Germinal center (tissue), 1 donor: ENCODE data around the gene MYBL2.
"Not testable (repeated sequence)": the region's sequence is repeated elsewhere in the genome, so short reads cannot be mapped to it uniquely, and the experiment has no call there.

Experiments used
- DNase-seq: peaks from one replicate; pipeline ENCODE4 v3.0.0; 2012; ENCODE audit warnings: mixed read lengths, low spot score

MYBL2 gene

DNA sequence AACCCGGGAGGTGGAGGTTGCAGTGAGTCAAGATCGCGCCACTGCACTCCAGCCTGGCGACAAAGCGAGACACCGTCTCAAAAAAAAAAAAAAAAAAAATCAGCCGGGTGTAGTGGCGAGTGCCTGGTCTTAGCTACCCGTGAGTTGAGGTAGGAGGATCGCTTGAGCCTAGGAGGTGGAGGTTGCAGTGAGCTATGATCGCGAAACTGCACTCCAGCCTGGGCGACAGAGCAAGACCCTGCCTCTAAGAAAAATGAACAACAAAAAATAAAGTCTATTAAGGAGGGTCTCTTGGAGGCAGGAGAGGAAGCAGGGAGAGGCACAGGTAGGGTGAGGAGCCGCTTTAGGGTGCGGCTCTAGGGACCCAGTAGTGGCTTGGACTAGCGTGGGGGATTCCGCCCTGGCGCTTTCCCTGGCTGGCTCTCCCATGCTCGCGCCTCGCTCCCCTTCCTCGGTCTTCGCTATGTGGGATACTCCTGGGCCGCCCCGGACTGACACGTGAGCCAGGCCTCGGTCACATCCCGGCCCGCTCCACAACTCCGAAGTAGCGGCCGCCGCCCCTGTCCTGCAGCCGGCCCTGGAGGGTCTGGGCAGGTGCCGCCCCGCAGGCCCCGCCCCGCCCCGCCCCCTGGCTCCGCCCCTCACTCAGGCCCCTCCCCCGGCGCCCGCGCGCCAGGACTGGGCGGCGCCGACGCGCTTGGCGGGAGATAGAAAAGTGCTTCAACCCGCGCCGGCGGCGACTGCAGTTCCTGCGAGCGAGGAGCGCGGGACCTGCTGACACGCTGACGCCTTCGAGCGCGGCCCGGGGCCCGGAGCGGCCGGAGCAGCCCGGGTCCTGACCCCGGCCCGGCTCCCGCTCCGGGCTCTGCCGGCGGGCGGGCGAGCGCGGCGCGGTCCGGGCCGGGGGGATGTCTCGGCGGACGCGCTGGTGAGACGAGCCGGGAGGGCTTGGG is at the start of gene MYBL2:
MYBL2 (plus strand) TSS at position 739 of the 953 bp plus-strand sequence; CDS start at position 909, 170 bp downstream.
- DNase-seq, result peak; percentile 83

DNA sequence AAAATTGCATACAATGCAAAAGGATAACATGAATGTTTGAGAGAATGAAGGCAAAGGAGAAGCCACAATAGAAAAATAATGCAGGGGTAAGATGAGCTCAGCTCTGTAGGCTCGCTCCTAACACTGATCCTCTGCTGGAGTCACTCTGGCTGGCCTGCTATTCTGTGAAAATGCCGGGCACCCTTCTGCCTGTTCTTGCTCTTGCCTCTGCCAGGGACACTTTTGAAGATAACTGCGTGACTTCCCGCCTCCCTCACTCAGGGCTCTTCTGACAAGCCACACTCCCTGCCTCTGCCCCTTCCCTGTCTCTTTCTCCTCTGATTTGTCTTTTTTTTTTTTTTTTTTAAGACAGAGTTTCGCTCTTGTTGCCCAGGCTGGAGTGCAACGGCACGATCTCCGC is 35.3 kb upstream of the MYBL2 start:
- no peak for DNase-seq

DNA sequence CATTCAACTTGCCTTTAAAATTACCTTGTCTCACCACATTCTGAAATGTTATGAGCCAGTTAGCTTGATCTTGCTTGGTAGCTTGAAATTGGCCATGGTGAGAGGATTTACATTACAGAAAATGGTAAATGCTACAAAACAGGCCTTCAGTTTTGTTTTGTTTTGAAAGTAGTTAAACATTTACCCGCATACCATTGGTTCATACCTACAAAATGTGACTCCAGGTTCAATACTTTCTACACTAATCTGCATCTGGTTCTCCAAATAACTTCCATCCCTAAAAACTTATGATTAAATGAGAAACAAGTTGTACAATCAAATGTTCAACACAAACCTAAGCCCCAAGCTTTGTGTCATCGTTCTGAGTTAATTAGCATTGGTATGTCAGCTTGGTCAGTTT is 30.5 kb upstream of the MYBL2 start:
- DNase-seq, result no peak

DNA sequence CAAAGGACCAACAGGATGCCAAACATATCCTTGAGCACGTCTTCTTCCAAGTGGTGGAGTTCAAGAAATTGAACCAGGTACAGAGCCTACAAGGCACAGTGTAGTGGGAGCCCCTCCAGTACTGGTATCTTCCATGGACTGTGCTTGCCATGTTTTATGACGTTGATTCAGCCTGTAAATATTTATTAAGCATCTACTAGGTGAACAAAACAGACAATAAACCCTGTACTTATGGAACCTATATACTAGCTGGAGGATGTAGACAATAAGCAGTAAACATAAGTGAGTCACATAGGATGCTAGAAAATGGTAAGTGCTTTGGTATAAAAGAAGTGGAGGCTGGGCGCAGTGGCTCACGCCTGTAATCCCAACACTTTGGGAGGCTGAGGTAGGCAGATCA is 24.4 kb upstream of the MYBL2 start:
- no peak for DNase-seq

DNA sequence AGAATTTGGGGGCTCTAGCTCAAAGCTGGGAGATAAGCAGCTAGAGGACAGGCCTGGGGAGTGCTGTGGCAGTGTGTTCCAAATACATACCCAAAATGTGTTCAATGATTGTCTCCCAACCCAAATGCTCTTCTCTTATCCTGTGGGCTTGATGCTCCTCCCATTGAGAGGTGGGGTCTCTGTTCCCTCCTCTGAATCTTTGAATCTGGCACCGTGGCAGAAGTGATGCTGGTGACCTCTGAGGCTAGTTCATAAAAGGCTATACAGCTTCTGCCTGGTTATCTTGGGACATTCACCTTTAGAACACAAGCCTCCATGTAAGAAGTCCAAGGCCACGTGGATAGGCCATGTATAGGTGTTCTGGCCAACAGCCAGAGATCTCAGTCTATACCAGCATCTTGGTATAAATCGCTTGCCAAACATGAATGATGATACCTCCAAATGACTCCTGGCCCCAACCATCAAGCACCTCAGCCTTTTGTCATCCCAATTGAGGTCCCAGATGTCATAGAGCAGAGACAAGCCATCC is 15.9 kb upstream of the MYBL2 start:
- no peak for DNase-seq

DNA sequence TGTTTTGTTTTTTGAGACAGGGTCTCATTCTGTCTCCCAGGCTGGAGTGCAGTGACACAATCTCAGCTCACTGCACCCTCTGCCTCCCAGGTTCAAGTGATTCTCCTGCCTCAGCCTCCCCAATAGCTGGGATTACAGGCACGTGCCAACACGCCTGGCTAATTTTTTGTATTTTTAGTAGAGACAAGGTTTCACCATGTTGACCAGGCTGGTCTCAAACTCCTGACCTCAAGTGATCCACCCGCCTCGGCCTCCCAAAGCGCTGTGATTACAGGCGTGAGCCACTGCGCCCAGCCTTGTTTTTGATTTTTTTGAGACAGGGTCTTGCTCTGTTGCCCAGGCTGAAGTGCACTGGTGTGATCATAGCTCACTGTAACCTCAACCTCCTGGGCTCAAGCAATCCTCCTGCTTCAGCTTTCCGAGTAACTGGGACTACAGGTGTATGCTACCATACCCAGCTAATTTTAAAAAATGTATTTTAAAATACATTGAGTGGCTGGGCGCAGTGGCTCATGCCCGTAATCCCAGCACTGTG is 15.2 kb upstream of the MYBL2 start:
- not testable (repeated sequence) for DNase-seq

DNA sequence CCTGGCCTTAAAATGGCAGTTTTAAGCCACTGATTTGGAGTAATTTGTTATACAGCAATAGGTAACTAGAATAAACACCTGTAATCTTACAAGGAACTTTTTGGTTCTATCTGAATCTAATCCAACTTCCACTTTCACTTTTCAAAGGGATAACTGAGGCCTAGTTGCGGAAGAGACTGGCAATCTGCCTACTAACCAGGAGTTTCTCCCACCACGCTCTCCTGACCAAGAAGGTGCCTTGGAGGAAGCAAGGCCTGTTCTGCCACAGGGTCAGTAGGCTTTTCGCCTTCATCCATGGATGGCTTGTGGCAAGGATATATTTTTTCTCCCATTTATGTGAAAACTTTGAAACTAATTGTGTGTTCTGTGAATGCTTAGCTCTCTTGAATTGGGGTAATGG is 12.9 kb upstream of the MYBL2 start:
- no peak for DNase-seq

DNA sequence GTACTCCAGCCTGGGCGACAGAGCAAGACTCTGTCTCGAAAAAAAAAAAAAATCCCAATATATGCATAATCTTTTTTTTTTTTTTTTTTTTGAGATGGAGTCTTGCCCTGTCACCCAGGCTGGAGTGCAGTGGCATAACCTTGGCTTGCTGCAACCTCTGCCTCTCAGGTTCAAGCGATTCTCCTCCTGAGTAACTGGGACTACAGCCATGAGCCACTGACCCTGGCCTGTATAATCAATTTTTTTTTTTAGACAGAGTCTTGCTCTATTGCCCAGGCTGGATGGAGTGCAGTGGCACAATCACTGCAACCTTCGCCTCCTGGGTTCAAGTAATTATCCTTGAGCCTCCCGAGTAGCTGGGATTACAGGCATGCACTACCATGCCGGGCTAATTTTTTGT is 11.7 kb upstream of the MYBL2 start:
- not testable (repeated sequence) for DNase-seq

DNA sequence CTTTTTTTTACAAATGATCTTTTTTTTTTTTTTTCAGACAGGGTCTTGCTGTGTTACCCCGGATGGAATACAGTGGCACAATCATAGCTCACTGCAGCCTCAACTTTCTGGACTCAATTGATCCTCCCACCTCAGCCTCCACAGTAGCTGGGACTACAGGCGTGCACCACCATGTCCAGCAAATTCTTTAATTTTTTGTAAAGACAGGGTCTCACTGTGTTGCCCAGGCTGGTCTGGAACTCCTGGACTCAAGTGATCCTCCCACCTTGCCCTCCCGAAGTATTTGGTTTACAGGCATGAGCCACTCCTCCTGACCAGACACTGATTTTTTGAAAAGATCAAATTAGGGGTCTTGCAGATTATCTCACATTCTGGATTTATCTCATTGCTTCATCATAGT is 11.0 kb upstream of the MYBL2 start:
- DNase-seq, result no peak

DNA sequence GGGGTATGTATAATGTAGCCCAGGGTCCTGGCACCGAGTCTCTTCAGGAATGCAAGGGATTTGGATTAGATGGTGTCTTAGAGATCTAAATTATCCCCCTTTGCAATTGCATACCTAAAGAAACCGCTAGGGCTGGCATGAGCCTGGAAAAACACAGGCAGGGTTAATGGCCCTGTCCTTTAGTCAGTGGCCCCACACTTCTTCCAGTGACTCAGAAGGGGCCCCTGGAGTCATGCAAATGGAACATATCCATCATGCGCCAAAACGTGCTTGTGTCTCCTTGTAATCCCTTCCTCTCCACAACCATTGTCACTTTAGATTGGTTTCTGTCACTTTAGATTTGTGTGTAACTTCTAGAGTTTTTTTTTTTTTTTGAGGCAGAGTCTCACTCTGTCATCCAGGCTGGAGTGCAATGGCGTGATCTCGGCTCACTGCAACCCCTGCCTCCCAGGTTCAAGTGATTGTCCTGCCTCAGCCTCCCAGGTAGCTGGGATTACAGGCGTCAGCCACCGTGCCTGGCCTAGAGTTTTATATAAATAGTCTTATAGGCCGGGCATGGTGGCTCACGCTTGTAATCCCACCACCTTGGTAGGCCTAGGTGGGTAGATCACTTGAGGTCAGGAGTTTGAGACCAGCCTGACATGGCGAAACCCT is 8.7 kb upstream of the MYBL2 start:
- no peak for DNase-seq

DNA sequence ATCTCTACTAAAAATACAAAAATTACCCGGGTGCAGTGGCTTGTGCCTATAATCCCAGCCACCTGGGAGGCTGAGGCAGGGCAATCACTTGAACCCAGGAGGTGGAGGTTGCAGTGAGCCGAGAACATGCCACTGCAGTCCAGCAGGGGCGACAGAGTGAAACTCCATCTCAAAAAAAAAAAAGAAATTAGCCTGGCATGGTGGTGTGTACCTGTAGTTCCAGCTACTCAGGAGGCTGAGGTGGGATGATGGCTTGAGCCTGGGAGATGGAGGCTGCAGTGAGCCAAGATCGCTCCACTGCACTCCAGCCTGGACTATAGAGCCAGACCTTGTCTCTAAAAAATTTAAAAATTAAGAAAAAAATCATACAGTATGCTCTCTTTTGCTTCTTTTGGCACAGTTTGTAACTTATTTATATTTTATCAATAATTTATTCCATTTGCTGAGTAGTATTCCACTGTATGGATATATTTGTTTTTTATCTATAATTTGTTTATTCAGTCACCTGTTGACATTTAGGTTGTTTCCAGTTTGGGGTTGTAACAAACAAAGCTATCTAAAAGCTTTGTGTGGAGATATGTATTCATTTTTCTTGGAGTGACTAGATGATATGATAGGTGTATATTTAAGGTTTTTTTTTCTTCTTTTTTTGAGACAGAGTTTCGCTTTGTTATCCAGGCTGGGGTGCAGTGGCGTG is 8.0 kb upstream of the MYBL2 start:
- DNase-seq, result no peak

DNA sequence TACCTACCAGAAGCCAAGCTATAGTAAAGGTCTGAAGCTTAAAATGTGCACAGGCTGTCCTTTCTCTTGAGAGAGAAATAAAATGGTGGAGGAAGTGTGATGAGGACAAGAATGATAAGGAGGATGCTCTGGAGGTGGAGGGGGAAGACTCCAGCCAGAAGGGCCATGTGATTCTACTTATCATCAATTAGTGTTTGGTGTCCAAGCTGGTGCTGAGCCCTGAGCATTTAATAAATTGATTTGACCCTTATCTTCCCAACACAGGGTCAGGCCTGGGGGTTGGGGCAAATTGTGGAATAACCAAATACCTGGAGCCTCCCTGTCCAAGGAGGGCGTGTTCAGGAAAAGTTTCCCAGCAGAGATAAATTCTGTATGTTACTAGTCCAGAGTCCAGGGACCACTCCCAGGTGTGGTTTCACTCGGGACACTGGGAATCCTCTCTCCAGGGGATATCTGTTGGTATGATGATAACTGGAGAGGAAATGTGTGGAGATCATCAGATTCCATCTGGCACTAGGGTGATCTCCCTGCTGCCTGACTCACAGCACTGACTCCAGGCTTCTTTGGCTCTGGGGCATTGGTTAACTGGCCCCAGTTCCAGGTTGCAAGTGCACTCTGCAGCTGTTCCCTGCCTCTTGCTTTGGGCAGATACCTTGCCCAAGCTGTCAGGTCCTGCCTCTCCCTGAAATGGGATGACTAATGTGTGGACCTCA is 3.8 kb upstream of the MYBL2 start:
- DNase-seq, result no peak

DNA sequence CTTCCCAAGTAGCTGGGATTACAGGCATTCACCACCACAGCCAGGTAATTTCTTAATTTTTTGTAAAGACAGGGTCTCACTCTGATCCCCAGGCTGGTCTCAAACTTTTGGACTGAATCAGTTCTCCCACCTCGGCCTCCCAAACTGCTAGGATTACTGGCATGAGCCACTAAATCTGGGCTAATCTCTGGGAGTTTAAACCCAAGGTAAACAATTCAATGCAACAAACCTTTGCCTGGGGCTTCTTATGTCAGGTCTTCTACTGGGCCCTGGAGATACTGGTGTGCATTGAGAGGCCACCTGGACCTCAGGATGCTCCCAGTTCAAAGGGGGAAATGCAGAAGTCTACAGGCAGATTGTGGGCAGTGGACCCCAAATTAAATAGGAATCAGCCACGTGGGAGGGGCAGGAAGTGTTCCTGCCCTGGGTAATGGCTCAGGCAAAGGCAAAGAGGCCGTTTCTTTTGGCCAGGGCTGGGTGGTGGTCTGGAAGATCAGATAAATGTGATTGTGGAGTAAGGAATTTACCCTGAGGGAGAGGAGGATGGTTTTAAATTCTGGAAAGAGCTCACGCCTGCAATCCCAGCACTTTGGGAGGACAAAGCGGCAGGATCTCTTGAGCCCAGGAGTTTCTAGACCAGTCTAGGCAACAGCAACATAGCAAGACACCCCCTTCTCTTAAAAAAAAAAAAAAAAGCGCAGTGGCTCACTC is 1.3 kb upstream of the MYBL2 start:
- no peak for DNase-seq

DNA sequence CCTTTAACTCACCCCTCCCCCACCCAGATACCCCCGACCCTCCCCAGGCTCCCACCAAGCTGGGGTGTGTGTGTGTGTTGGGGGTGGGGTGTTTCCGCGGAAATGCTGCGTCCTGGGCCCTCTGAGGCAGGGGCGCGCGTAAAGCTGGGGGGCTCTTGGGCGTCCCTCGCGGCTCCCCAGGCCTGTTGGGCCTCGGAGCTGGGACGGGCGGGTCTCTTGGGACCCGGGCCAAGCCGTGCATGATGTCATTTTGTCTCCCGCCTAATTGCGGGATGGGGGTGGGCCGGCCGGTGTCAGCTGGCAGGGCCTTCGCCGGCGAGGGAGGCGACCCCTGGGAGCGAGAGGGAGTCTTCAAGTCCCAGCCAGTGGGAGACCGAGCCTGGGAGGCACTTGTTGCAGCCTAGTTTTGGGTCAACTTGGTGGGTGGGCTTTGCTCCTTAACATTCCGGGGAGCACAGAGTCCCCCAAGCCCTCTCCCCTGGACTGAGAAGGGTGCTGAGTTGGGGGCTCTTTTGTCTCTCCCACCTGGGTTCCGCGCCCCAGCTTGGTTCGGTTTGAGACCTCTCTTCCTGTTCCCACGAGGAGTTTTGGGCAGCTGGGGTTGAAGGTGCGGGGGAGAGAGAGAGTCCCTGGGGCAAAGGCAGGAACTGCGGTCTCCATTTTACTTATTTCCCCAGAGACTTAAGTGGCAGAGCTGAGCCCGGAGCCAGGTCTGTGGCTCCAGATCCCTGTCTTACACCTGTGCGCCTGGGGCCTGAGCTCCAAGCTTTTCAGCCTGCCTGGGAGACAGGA is 623 bp downstream of the MYBL2 start:
- peak; percentile 54 for DNase-seq

DNA sequence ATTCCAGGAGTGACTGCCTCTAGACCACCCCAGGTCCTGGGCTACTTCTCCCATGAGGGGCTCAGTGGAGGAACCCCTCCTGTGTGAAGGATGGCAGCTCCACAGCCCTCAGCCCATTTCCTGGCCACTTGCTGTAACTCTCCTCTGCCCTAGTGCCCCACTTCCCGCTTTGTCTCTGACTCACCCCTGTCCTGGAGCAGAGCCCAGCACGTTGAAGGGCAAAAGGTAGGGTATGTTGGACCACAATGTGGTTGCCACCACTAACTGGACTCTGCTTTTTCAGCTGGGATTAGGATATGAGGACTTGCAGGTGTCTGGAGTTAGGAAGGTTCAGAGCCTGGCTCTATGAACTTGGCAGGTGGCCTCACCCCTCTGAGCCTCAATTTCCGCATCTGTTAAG is 2.4 kb downstream of the MYBL2 start:
- no peak for DNase-seq

DNA sequence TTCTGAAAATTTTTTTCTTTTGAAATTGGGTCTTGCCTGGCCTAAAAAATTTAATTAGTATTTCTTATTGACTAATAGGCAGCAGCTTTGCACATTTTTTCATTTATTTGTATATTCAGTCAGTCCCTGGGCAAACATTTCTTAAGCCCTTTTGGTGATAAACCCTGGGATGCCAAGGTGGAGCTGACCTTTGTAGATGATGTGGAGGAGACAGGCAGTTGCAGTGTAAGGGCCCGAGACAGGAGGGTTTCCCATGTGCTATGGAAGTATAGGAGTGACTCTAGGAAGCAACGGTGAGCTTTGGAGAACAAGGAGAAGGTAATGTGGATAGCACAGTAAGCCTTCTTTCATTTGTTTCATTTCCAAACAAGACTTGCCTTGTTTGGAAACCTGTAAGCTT is 3.5 kb downstream of the MYBL2 start:
- DNase-seq, result no peak

DNA sequence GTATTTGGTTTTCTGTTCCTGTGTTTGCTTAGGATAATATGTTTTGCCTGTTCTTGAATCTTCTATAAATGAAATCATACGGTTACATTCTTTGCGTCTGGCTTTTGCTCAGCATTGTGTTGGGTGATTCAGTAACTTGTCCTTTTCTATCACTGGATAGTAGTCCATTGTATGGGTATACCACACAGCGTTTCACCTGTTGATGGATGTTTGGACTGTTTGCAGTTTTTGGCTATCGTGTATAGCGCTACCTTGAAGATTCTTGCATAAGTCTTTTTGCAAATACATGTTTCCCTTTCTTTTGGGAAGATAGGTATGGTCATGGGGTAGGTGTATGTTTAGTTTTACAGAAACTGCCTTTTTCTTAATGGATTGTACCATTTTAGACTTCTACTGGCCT is 9.5 kb downstream of the MYBL2 start:
- DNase-seq, result no peak

DNA sequence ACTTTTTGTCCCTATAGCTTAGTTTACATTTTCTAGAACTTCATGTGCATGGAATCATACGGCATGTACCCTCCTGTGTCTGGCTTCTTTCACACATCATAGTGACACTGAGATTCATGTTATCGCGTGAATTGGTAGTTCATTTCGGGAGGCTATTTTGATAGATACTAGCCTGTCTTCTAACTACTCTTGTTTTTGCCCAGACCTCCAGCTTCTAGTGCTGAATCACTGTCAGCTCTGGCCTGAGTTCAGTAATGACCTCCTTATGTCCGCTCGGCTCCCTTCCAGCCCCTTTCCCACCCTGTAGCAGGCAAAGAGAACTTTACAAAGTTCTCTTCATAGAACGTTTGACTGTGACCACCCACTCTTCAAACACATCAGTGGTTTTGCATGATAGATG is 14.1 kb downstream of the MYBL2 start:
- no peak for DNase-seq

DNA sequence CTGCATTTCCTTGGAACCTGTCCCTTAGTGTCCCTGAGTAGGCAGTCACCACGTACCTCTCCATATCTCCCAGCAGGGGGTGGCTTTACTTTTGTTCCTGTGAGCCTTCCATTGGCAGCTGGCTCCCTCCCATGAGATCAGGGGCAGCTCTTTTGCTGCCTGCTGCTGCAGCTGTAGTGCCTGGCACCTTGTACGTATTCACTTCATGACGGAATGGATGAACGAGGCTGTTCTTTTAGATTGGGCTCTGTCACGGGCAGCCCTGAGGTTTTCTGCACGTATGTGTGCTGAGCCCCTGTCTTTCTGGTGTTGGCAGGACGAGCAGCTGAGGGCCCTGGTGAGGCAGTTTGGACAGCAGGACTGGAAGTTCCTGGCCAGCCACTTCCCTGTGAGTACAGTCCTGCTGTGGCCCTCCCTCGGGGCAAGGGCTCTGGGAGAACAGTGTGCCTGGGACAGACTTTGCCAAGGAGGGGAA is 14.6 kb downstream of the MYBL2 start:
- DNase-seq, result peak; percentile 38

DNA sequence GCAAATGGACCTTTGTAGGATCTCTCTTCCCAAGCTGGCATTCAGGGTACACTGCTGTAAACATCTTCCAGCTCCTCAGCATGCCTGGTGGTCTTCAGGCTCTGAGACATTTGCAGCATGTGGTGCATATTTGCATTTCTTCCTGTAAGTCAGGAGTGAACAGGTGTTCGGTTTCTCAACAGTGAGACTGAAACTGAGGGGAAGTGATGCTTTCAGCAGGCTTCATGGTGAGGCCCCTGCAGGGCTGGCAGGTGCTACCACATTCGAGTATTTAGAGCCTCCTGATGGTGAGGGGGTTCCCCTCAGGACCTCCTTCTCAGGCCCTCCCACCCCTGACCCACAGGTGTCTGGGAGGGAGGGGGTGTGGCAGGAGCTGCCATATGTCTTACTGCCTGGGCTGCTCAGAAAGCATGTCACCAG is 15.1 kb downstream of the MYBL2 start:
- peak; percentile 79 for DNase-seq
